Neutrophil (primary cell): ENCODE measurements around the gene DHX8.

ENCODE experiments used
- H3K27ac ChIP-seq: fragments of 200-600 bp; sonication (generic); 2 replicates; pipeline ENCODE4 v1.5.1; 2016; ENCODE audit warnings: mild to moderate bottlenecking, moderate library complexity
- H3K27me3 ChIP-seq: fragments of 200-600 bp; sonication (generic); 2 replicates; pipeline ENCODE4 v1.6.0; 2016; ENCODE audit warnings: mild to moderate bottlenecking
- H3K36me3 ChIP-seq: fragments of 200-600 bp; sonication (generic); 2 replicates; pipeline ENCODE4 v1.5.1; 2017
- H3K4me1 ChIP-seq, 2 experiments: fragments of 200-600 bp in 1 of 2; sonication (generic) in 1 of 2; 1 replicate in 1 of 2; 2 replicates in 1 of 2; pipeline versions ENCODE4 v1.5.1 to v1.6.1; 2013 to 2016; ENCODE audit warnings: low read depth in 1 of 2, low read length in 1 of 2, mild to moderate bottlenecking in 1 of 2, moderate library complexity in 1 of 2; ENCODE audit not compliant: control insufficient read depth in 1 of 2, insufficient read depth in 1 of 2
- H3K4me3 ChIP-seq, 2 experiments: fragments of 200-600 bp in 1 of 2; sonication (generic) in 1 of 2; 1 replicate in 1 of 2; 2 replicates in 1 of 2; pipeline ENCODE4 v1.5.1; 2013 to 2016; ENCODE audit warnings: low read depth in 1 of 2, low read length in 1 of 2, mild to moderate bottlenecking in 1 of 2, moderate library complexity in 1 of 2
- H3K9me3 ChIP-seq: fragments of 200-600 bp; sonication (generic); 2 replicates; pipeline ENCODE4 v1.5.1; 2016
- CTCF ChIP-seq: fragments of 200-600 bp; sonication (generic); IDR thresholded peaks from 2 replicates; pipeline ENCODE4 v1.5.1; 2016; ENCODE audit warnings: antibody characterized with exemption

Gene DHX8

GRCh38 chr17:43568506-43569082 is 84.8 kb downstream of the DHX8 start:
- no peak for TF ChIP-seq CTCF
- Histone ChIP-seq H3K27me3 (peaks cover 21% of the 10 kb centered on the region), H3K4me1 (no peaks in the 10 kb centered on the region), H3K4me3 (no peak overlapping the region), H3K36me3 (no peaks in the 10 kb centered on the region), H3K27ac (no peak overlapping the region), H3K9me3 (no peaks in the 10 kb centered on the region)

- Histone ChIP-seq H3K4me3 (no peak overlapping the region), H3K27ac (no peak overlapping the region), H3K4me1 (no peaks in the 10 kb centered on the region), H3K9me3 (no peaks in the 10 kb centered on the region), H3K27me3 (peaks cover 15% of the 10 kb centered on the region), H3K36me3 (no peaks in the 10 kb centered on the region)
- TF ChIP-seq CTCF: no peak
These were observed 86.7 kb downstream of the DHX8 start for GRCh38 chr17:43570518-43570928.

- Histone ChIP-seq H3K27ac (no peak overlapping the region), H3K36me3 (no peaks in the 10 kb centered on the region), H3K4me3 (no peak overlapping the region), H3K27me3 (peaks cover 22% of the 10 kb centered on the region), H3K9me3 (no peaks in the 10 kb centered on the region), H3K4me1 (no peaks in the 10 kb centered on the region)
- TF ChIP-seq CTCF: no peak
These were observed 88.7 kb downstream of the DHX8 start for GRCh38 chr17:43572368-43572980.

GRCh38 chr17:43573579-43574321 is 90.0 kb downstream of the DHX8 start:
- no peaks in the 10 kb centered on the region for H3K9me3 ChIP-seq
- H3K27me3 ChIP-seq: peaks cover 34% of the 10 kb centered on the region
- H3K36me3 ChIP-seq: no peaks in the 10 kb centered on the region
- no peaks in the 10 kb centered on the region for H3K4me1 ChIP-seq
- TF ChIP-seq CTCF: no peak
- H3K27ac ChIP-seq: no peak overlapping the region
- no peak overlapping the region for H3K4me3 ChIP-seq

GRCh38 chr17:43574348-43574747 is 90.6 kb downstream of the DHX8 start:
- H3K4me3 ChIP-seq: no peak overlapping the region
- H3K27ac ChIP-seq: no peak overlapping the region
- TF ChIP-seq CTCF: no peak
- peaks cover 40% of the 10 kb centered on the region for H3K27me3 ChIP-seq
- no peaks in the 10 kb centered on the region for H3K4me1 ChIP-seq
- no peaks in the 10 kb centered on the region for H3K36me3 ChIP-seq
- H3K9me3 ChIP-seq: no peaks in the 10 kb centered on the region
